UCSD-AML1 (cell line): ENCODE measurements around the gene CUZD1.

ENCODE experiments used
- DNase-seq: peaks from one replicate; lab custom pipeline; 2025; ENCODE audit not compliant: unreplicated experiment; lab: John Stamatoyannopoulos, UW

CUZD1 gene

DNA sequence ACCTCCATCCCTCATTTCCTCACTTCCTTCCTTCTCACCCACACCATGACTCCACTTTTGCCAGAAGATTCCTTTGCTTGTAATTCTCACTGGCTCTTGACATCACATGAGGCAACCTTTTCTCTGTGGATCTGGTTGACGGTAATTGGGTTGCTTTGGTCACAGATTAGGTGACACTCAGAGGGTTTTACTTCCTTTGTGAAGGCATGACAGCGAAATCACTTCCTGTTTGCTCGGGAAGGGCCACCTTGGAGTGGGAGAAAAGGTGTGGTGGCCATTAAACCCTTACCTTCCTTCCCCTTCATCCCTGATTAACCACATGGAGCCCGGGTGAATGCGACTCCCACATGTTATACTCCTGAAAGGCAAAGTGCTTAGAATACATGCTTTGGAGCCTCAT is 30.2 kb downstream of the CUZD1 start:
- DNase-seq, result no peak

DNA sequence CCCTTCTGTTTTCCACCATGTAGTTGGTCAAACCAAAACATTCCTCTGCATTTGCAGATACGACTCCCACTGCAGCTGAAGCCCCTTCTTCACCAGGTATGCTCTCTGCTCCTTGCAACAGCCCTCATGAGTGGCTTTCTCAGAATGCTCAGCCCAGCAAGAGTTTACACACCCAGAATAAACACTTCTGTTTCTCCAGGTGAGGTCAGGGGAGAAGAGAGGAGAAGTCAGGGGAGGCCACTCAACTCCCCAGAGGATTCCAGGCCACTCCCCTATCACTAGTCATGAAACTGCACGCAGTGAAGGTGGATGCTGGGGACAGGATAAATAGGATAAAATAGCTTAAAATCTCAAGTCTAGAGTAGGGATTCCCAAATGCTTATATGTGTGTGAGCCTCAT is 31.2 kb downstream of the CUZD1 start:
- DNase-seq, result no peak

DNA sequence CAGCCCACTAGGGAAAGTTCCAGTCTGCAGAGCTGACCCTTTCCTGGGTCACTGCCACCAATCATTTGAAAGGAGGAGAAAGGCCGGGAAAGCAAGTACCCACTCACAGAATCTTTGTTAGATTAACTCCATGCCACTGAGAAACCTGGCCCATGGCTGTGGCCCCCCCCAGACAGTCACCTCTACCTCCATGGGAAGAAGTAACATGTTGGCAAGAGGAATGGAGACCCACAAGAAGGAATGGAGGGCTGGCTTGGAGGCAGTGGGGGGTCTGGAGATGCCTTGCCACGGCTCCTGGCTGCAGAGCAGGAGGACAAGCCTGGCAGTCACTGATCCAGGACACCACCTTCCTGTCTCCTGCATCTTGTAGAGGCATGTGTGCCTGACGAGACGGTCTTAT is 32.9 kb downstream of the CUZD1 start:
- DNase-seq, result no peak

DNA sequence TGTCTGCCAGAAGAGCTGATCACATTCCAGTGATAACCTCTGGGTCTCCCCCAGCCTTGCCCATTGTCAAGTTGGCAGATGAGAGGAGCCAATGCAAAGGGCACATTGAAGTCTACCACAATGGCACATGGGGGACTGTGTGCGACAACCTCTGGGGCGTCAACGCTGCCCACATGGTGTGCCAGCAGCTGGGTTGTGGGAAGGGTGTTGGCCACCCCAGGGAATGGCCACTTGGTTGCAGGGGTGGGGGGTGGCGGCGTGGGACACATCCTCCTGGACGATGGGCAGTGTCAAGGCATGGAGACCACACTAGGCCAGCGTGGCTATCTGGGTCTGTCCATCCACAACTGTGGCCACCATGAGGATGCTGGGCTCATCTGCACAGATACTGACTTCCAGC is 43.4 kb downstream of the CUZD1 start:
- no peak for DNase-seq

DNA sequence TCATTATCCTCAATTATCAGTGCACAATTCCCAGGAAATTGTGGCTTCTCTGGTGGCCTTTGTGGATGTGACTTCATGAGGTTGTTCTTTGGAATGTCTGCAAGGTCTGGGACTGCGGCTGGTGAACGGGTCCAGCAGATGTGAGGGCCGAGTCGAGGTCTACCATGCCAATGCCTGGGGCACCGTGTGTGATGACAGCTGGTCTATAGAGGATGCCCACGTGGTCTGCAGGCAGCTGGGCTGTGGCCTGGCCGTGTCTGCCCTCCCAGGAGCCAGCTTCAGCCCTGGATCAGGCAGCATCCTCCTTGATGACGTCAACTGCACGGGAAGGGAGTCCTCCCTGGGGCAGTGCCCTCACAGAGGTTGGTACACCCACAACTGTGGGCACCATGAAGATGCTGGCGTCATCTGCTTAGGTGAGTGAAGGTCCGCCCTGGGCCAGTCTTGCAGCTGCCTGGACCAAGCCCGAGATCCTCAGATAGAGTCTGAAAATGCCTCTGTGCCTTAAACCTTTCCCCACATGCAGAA is 46.9 kb downstream of the CUZD1 start:
- no peak for DNase-seq

DNA sequence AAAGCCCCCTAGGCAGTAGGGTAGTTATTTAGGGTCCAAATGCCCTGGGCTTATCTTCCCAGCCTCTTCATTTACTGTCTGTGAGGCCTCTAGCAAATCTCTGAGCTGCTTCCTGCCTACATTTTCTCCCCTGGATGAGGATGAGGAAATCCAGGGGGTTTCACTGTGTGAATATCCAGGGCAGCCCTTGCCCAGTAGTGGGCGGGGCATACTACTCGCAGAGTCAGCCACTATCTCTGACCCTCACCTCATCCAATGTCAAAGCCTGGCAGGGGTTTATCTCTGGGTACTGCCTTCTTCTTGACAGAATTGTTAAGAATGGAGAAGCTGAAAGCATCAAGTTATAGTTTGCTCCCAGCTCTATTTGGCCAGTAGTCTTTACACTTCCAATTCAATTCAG is 48.9 kb downstream of the CUZD1 start:
- DNase-seq, result no peak

DNA sequence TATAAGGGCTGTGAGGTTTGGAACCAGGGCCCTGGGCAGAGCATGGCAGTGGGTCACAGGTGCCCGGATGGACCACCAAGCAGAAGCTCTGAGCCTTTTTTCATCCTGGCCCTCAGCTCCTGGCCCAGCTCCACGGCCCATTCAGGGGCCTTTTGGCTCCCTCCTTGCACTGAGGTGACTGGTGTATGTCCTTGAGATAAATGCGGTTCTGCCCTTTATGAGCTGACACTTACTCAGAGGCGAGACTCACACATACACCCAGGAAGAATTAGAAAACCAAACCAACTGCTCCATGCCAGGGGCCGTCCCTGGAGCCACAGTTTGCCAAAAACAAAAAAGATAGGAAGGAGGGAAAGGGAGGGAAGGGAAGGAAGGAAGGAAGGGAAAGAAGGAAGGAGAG is 49.7 kb downstream of the CUZD1 start:
- DNase-seq, result no peak

DNA sequence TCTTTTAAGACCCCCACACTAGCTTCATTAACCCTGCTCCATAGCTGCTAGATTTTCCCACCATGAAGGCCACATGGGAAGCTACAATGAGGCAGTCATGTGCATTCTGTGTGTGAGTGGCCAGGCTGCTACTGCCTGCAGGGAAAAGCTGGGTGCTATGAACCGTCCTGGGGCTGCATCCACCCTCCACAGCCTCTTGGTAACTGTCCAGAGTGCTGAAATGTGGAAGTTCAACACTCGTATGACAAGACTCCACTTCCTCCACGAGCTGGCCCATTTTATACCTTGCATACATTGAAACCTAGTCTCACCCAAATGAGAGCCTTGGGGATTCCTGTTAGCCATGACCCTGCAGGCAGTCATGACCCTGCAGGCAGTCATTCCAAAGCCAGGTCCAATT is 59.4 kb downstream of the CUZD1 start:
- DNase-seq, result peak; percentile 14

DNA sequence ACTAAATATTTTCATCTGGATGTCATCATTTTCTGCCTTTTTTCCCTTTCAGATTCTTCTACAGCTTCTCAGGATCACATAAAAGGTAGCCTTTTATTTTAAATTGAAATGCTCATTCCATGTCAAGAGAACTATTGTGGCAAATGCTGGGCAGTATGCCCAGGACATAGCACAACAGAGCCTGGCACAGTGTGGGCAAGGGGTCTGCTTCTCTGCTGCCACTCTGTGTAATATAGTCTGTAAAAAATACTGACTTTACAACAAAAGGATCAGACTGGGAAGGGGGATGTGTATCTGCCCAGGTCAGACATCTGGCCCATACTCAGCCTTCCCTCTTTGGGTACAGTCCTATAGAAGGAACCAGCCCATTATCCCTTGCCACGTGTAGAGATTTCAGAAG is 62.7 kb downstream of the CUZD1 start:
- no peak for DNase-seq
